H9 (cell line): ENCODE measurements around the gene NKIRAS1. TPM values are rescaled to one million over a fixed set of nuclear protein-coding genes. Genes with fewer than 3 reads are reported as not detected.

Source experiments
- DNase-seq: peaks from one replicate; pipeline ENCODE4 v3.0.0-alpha.2; 2017
- H2AFZ ChIP-seq: one replicate; pipeline ENCODE4 v1.6.1; 2013; ENCODE audit warnings: mild to moderate bottlenecking, low read length, control low read depth, moderate library complexity
- H2AK5ac ChIP-seq: 2 replicates; pipeline ENCODE4 v1.6.1; 2013; ENCODE audit warnings: low read length, control low read depth, mixed read lengths; ENCODE audit not compliant: insufficient read length
- H2BK120ac ChIP-seq: one replicate; pipeline ENCODE4 v1.6.1; 2013; ENCODE audit warnings: low read depth, mild to moderate bottlenecking, low read length, control low read depth, inconsistent platforms; ENCODE audit not compliant: poor library complexity, severe bottlenecking
- H2BK12ac ChIP-seq: 2 replicates; pipeline ENCODE4 v1.6.1; 2013; ENCODE audit warnings: low read length, control low read depth, mixed read lengths, low read depth; ENCODE audit not compliant: insufficient read length
- H2BK15ac ChIP-seq: 2 replicates; pipeline ENCODE4 v1.6.1; 2013; ENCODE audit warnings: low read depth, low read length, control low read depth
- H2BK20ac ChIP-seq: one replicate; pipeline ENCODE4 v1.6.1; 2013; ENCODE audit warnings: low read depth, mild to moderate bottlenecking, low read length, control low read depth, inconsistent platforms; ENCODE audit not compliant: poor library complexity, severe bottlenecking
- H2BK5ac ChIP-seq: 2 replicates; pipeline ENCODE4 v1.6.1; 2013; ENCODE audit warnings: low read length, control low read depth, mixed read lengths; ENCODE audit not compliant: insufficient read length
- H3K14ac ChIP-seq: 2 replicates; pipeline ENCODE4 v1.6.1; 2013; ENCODE audit warnings: low read length, control low read depth; ENCODE audit not compliant: insufficient read depth
- H3K18ac ChIP-seq: 2 replicates; pipeline ENCODE4 v1.6.1; 2013; ENCODE audit warnings: low read depth, mild to moderate bottlenecking, mixed read lengths, low read length, control low read depth; ENCODE audit not compliant: insufficient read length
- H3K23ac ChIP-seq: 2 replicates; pipeline ENCODE4 v1.6.1; 2013; ENCODE audit warnings: low read length, control low read depth, mixed read lengths, low read depth; ENCODE audit not compliant: insufficient read length
- H3K23me2 ChIP-seq: 2 replicates; pipeline ENCODE4 v1.6.1; 2013; ENCODE audit warnings: low read depth, mild to moderate bottlenecking, mixed read lengths, low read length, control low read depth; ENCODE audit not compliant: insufficient read length, poor library complexity, severe bottlenecking
- H3K27ac ChIP-seq: 2 replicates; pipeline ENCODE4 v1.5.1; 2013; ENCODE audit warnings: low read length, control low read depth, mixed read lengths, low read depth; ENCODE audit not compliant: insufficient read length
- H3K27me3 ChIP-seq: 2 replicates; pipeline ENCODE4 v1.6.1; 2013; ENCODE audit warnings: low read length, control low read depth, inconsistent platforms; ENCODE audit not compliant: insufficient read depth
- H3K4ac ChIP-seq: 2 replicates; pipeline ENCODE4 v1.6.1; 2013; ENCODE audit warnings: low read depth, mild to moderate bottlenecking, control low read depth, inconsistent platforms, low read length, moderate library complexity
- H3K4me1 ChIP-seq: 2 replicates; pipeline ENCODE4 v1.6.1; 2013; ENCODE audit warnings: low read length, control low read depth, inconsistent platforms; ENCODE audit not compliant: insufficient read depth
- H3K4me2 ChIP-seq: 2 replicates; pipeline ENCODE4 v1.6.1; 2013; ENCODE audit warnings: low read length, control low read depth, mixed read lengths; ENCODE audit not compliant: insufficient read length, insufficient read depth
- H3K56ac ChIP-seq: 2 replicates; pipeline ENCODE4 v1.6.1; 2013; ENCODE audit warnings: low read depth, mild to moderate bottlenecking, mixed read lengths, low read length, control low read depth; ENCODE audit not compliant: insufficient read length
- H3K79me1 ChIP-seq: 2 replicates; pipeline ENCODE4 v1.6.1; 2013; ENCODE audit warnings: low read depth, mild to moderate bottlenecking, moderate library complexity, low read length, control low read depth, inconsistent platforms; ENCODE audit not compliant: insufficient read depth, poor library complexity, severe bottlenecking
- H3K79me2 ChIP-seq: 2 replicates; pipeline ENCODE4 v1.6.1; 2013; ENCODE audit warnings: low read length, control low read depth, inconsistent platforms; ENCODE audit not compliant: insufficient read depth
- H3K9ac ChIP-seq: 2 replicates; pipeline ENCODE4 v1.6.1; 2013; ENCODE audit warnings: low read length, control low read depth, mixed read lengths; ENCODE audit not compliant: insufficient read length; ENCODE audit errors: extremely low read depth
- H3K9me3 ChIP-seq: one replicate; pipeline ENCODE4 v1.6.1; 2013; ENCODE audit warnings: low read depth, low read length, inconsistent platforms; ENCODE audit not compliant: control insufficient read depth
- H3T11ph ChIP-seq: one replicate; pipeline ENCODE4 v1.6.1; 2013; ENCODE audit warnings: mild to moderate bottlenecking, low read length, control low read depth, inconsistent platforms
- H4K20me1 ChIP-seq: one replicate; pipeline ENCODE4 v1.6.1; 2013; ENCODE audit not compliant: control insufficient read depth, insufficient read length, insufficient read depth
- H4K5ac ChIP-seq: 2 replicates; pipeline ENCODE4 v1.6.1; 2013; ENCODE audit warnings: low read depth, mild to moderate bottlenecking, mixed read lengths, low read length, control low read depth; ENCODE audit not compliant: insufficient read length
- H4K8ac ChIP-seq: replicated peaks from 2 replicates; pipeline ENCODE4 v1.6.1; 2013; ENCODE audit warnings: low read length, control low read depth, mixed read lengths, low read depth; ENCODE audit not compliant: insufficient read length
- H4K91ac ChIP-seq: 2 replicates; pipeline ENCODE4 v1.6.1; 2013; ENCODE audit warnings: low read depth, mild to moderate bottlenecking, moderate library complexity, mixed read lengths, low read length, control low read depth; ENCODE audit not compliant: insufficient read length
- H3K27ac Mint-ChIP-seq, 3 experiments: 2 replicates in 2 of 3; 3 replicates in 1 of 3; pipeline ENCODE4 v1.8.0; 2020 to 2021; ENCODE audit warnings: mixed read lengths in 3 of 3, mild to moderate bottlenecking in 1 of 3, moderate library complexity in 1 of 3
- H3K27me3 Mint-ChIP-seq: 2 replicates; pipeline ENCODE4 v1.8.0; 2021; ENCODE audit warnings: low read depth, mild to moderate bottlenecking, moderate library complexity, mixed read lengths
- H3K36me3 Mint-ChIP-seq, 3 experiments: 2 replicates in 2 of 3; 3 replicates in 1 of 3; pipeline ENCODE4 v1.8.0; 2020 to 2021; ENCODE audit warnings: low read depth in 3 of 3, mixed read lengths in 3 of 3; ENCODE audit not compliant: insufficient read depth in 1 of 3
- H3K4me1 Mint-ChIP-seq, 2 experiments: 2 replicates each; pipeline ENCODE4 v1.8.0; 2020; ENCODE audit warnings: mixed read lengths in 2 of 2
- H3K4me3 Mint-ChIP-seq, 2 experiments: 2 replicates in 1 of 2; 3 replicates in 1 of 2; pipeline ENCODE4 v1.8.0; 2020 to 2021; ENCODE audit warnings: mild to moderate bottlenecking in 2 of 2, mixed read lengths in 2 of 2, moderate library complexity in 1 of 2
- H3K9me3 Mint-ChIP-seq, 2 experiments: 2 replicates in 1 of 2; 3 replicates in 1 of 2; pipeline ENCODE4 v1.8.0; 2020; ENCODE audit warnings: mild to moderate bottlenecking in 2 of 2, mixed read lengths in 2 of 2, moderate library complexity in 1 of 2
- CTCF ChIP-seq: fragments of 200-600 bp; sonication (generic); conservative IDR thresholded peaks from 3 replicates; pipeline ENCODE4 v1.8.0; 2021; ENCODE audit warnings: antibody characterized with exemption, mild to moderate bottlenecking
- WGBS: extraction: QIAGEN DNeasy Blood & Tissue Kit; methylation state at CpG from one replicate; pipeline ENCODE4 v1.1.7; 2013; ENCODE audit warnings: missing lambda C conversion rate, low lambda C conversion rate, mixed read lengths; ENCODE audit not compliant: insufficient read length; ENCODE audit errors: extremely low coverage; 5-methylcytosine and 5-hydroxymethylcytosine counted together
- total RNA-seq: library from RNA; stranded (reverse); gene quantifications from 2 replicates; pipeline ENCODE4 v1.2.1, GENCODE V29; 2021

Gene NKIRAS1
- total RNA-seq, 1 experiment from 2014 or later: 6.1 TPM

- no peak overlapping the region for H3K23ac ChIP-seq
- Mint-ChIP-seq H3K27ac (peak overlapping the region in 1 of 3 experiments; percentile 17; a peak in 1 of 7 replicates), H3K27me3 (no peaks in the 10 kb centered on the region), H3K4me1 (peaks cover 9 to 20% of the 10 kb centered on the region in 2 experiments), H3K4me3 (no peak overlapping the region), H3K36me3 (peaks cover 5 to 9% (median 7%) of the 10 kb centered on the region in 3 experiments; a peak in 6 of 7 replicates), H3K9me3 (no peaks in the 10 kb centered on the region; a peak in 2 of 5 replicates)
- H2BK20ac ChIP-seq: no peak overlapping the region
- no peaks in the 10 kb centered on the region for H4K20me1 ChIP-seq
- no peak overlapping the region for H2BK15ac ChIP-seq
- no peaks in the 10 kb centered on the region for H3K23me2 ChIP-seq
- DNase-seq: no peak
- H3K4ac ChIP-seq: no peak overlapping the region
- no peak overlapping the region for H4K5ac ChIP-seq
- no peaks in the 10 kb centered on the region for H3K4me1 ChIP-seq
- no peak overlapping the region for H3K56ac ChIP-seq
- H3K27me3 ChIP-seq: no peaks in the 10 kb centered on the region
- H3K9me3 ChIP-seq: no peaks in the 10 kb centered on the region
- H4K8ac ChIP-seq: no peak overlapping the region
- H3K79me1 ChIP-seq: peaks cover 1% of the 10 kb centered on the region
- H2AFZ ChIP-seq: no peak overlapping the region
- H2BK5ac ChIP-seq: no peak overlapping the region
- no peak overlapping the region for H3T11ph ChIP-seq
- H3K79me2 ChIP-seq: peaks cover 6% of the 10 kb centered on the region; the same call in 1 of the 2 replicates
- no peak overlapping the region for H3K4me2 ChIP-seq
- H2AK5ac ChIP-seq: no peak overlapping the region
- H3K18ac ChIP-seq: no peak overlapping the region
- H2BK120ac ChIP-seq: no peak overlapping the region
- H3K14ac ChIP-seq: no peak overlapping the region
- H3K9ac ChIP-seq: no peak overlapping the region
- H2BK12ac ChIP-seq: no peak overlapping the region
- no peak overlapping the region for H3K27ac ChIP-seq
- no CpG with 5 or more reads among the region's 5 CpGs for WGBS
- H4K91ac ChIP-seq: no peak overlapping the region
- no peak for TF ChIP-seq CTCF
Observed at GRCh38 chr3:23845326-23846216, 71.2 kb downstream of the NKIRAS1 start.
